ENCODE data around the gene CKM. TPM values are rescaled to one million over a fixed set of nuclear protein-coding genes. Genes with fewer than 3 reads are reported as not detected.
"Not testable (repeated sequence)": the region's sequence is repeated elsewhere in the genome, so short reads cannot be mapped to it uniquely, and the experiment has no call there.

The CKM gene
- total RNA-seq, 1 donor from 2014 or later = not detected

DNA sequence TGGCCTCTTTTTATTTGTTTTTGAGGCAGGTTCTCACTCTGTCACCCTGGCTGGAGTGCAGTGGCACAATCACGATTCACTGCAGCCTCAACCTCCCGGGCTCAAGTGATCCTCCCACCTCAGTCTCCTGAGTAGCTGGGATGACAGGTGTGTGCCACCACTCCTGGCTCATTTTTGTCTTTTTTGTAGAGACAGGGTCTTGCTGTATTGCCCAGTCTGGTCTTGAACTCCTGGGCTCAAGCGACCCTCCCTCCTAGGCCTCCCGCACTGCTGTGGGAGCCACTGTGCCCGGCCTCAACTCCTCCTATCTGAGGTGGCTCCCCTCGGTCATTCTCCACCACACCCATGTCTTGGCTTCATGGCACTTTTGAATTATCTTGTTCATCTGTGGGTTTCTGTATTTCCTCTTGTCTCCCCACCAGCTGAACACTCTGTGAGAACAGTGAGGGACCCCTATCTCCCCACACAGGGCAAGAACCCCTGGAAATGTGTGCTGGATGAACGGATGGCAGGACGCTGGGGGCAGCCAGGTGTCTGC, 7.9 kb downstream of the CKM start:
- TF ChIP-seq CTCF (IDR thresholded peaks at IDR 0.05; ENCODE audit: unreplicated experiment) = no peak
- Mint-ChIP-seq H3K27ac (no peak overlapping the region), H3K4me3 (no peak overlapping the region), H3K9me3 (no peaks in the 10 kb centered on the region), H3K27me3 (ENCODE audit: low read depth) (peaks cover 43% of the 10 kb centered on the region), H3K4me1 (peaks cover 2% of the 10 kb centered on the region), H3K36me3 (no peaks in the 10 kb centered on the region)
- no peak for DNase-seq (ENCODE audit: low spot score in 2 of 2, unreplicated experiment in 2 of 2)

GRCh38 chr19:45312285-45312684, 10.4 kb downstream of the CKM start:
- not testable (repeated sequence) for H3K4me3 Mint-ChIP-seq; H3K9me3 Mint-ChIP-seq; H3K4me1 Mint-ChIP-seq; H3K27ac Mint-ChIP-seq; DNase-seq (ENCODE audit: low spot score in 2 of 2, unreplicated experiment in 2 of 2); H3K36me3 Mint-ChIP-seq
- peaks cover 33% of the 10 kb centered on the region for H3K27me3 Mint-ChIP-seq (ENCODE audit: low read depth)

- Mint-ChIP-seq H3K4me3 (no peak overlapping the region), H3K36me3 (no peaks in the 10 kb centered on the region), H3K27me3 (ENCODE audit: low read depth) (peaks cover 28% of the 10 kb centered on the region), H3K4me1 (peaks cover 2% of the 10 kb centered on the region), H3K27ac (no peak overlapping the region), H3K9me3 (no peaks in the 10 kb centered on the region)
- TF ChIP-seq CTCF (IDR thresholded peaks at IDR 0.05; ENCODE audit: unreplicated experiment) = no peak
- DNase-seq (ENCODE audit: low spot score in 2 of 2, unreplicated experiment in 2 of 2) = no peak
Observed at GRCh38 chr19:45311621-45312020, 11.1 kb downstream of the CKM start.

DNA sequence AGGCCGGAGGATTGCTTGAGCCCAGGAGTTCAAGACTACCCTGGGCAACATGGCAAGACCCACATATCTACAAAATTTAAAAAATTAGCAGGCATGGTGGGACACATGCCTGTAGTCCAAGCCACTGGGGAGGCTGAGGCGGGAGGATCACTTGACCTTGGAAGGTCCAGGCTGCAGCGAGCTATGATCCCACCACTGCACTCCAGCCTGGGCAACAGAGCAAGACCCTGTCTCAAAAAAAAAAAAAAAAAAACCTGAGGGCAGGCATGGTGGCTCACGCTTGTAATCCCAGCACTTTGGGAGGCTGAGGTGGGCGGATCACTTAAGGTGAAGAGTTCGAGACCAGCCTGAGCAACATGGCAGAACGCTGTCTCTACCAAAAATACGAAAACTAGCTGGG, 13.4 kb downstream of the CKM start:
- H3K9me3 Mint-ChIP-seq; DNase-seq (ENCODE audit: low spot score in 2 of 2, unreplicated experiment in 2 of 2); H3K27ac Mint-ChIP-seq; H3K36me3 Mint-ChIP-seq; H3K4me3 Mint-ChIP-seq: not testable (repeated sequence)
- Mint-ChIP-seq H3K4me1 (peaks cover 12% of the 10 kb centered on the region), H3K27me3 (ENCODE audit: low read depth) (peaks cover 13% of the 10 kb centered on the region)

GRCh38 chr19:45307361-45307760, 15.3 kb downstream of the CKM start:
- Mint-ChIP-seq H3K4me3 (no peak overlapping the region), H3K4me1 (peaks cover 12% of the 10 kb centered on the region), H3K27ac (no peak overlapping the region), H3K9me3 (no peaks in the 10 kb centered on the region), H3K36me3 (peaks cover 6% of the 10 kb centered on the region), H3K27me3 (ENCODE audit: low read depth) (no peaks in the 10 kb centered on the region)
- TF ChIP-seq CTCF (IDR thresholded peaks at IDR 0.05; ENCODE audit: unreplicated experiment) = no peak
- DNase-seq (ENCODE audit: low spot score in 2 of 2, unreplicated experiment in 2 of 2) = no peak

GRCh38 chr19:45306518-45307027, 16.1 kb downstream of the CKM start:
- H3K36me3 Mint-ChIP-seq = peaks cover 6% of the 10 kb centered on the region
- no peaks in the 10 kb centered on the region for H3K9me3 Mint-ChIP-seq
- H3K4me3 Mint-ChIP-seq = no peak overlapping the region
- no peak for TF ChIP-seq CTCF (IDR thresholded peaks at IDR 0.05; ENCODE audit: unreplicated experiment)
- DNase-seq (ENCODE audit: low spot score in 2 of 2, unreplicated experiment in 2 of 2) = peak in 1 of 2 experiments; percentile 51
- no peak overlapping the region for H3K27ac Mint-ChIP-seq
- H3K27me3 Mint-ChIP-seq (ENCODE audit: low read depth) = no peaks in the 10 kb centered on the region
- H3K4me1 Mint-ChIP-seq = peaks cover 12% of the 10 kb centered on the region

DNA sequence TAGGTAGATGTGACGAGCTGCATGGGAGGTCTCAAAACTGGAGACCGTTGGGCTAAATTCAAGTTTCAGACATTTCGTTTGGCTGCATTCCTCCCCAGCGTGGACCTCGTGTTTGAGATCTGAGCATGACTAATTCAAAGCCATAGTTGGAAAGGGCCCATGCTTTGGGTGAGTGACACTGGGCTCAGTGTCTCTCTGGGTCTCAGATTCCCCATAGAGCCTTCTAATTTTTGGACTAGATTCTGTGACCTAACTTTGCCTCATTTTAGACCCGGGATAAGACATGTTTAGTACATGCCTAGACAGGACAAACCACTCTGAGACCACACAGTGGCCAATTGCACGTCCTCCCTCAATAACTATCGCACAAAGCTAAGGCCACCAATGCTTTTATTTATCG, 16.6 kb downstream of the CKM start:
- no peak for DNase-seq (ENCODE audit: low spot score in 2 of 2, unreplicated experiment in 2 of 2)
- Mint-ChIP-seq H3K27me3 (ENCODE audit: low read depth) (no peaks in the 10 kb centered on the region), H3K27ac (no peak overlapping the region), H3K9me3 (no peaks in the 10 kb centered on the region), H3K4me3 (no peak overlapping the region), H3K36me3 (peaks cover 6% of the 10 kb centered on the region), H3K4me1 (peaks cover 10% of the 10 kb centered on the region)
- TF ChIP-seq CTCF (IDR thresholded peaks at IDR 0.05; ENCODE audit: unreplicated experiment) = no peak

Measured in mesothelial cell of epicardium (in vitro differentiated cells).